Ovary (tissue), 9 donors: ENCODE measurements around the gene MRNIP. TPM values are rescaled to one million over a fixed set of nuclear protein-coding genes. Genes with fewer than 3 reads are reported as not detected.

ENCODE experiments used
- DNase-seq, 5 donors: peaks; one replicate each; pipeline ENCODE4 v3.0.0-alpha.2; 2019 to 2020
- H3K27ac ChIP-seq, 2 donors: fragments of 200-600 bp; one replicate each; pipeline versions ENCODE4 v1.5.1 to v1.8.0; 2019 to 2022
- H3K27me3 ChIP-seq: fragments of 200-600 bp; one replicate; pipeline ENCODE4 v1.8.0; 2022
- H3K36me3 ChIP-seq: fragments of 200-600 bp; sonication (generic); one replicate; pipeline ENCODE4 v1.5.1; 2019
- H3K4me1 ChIP-seq: one replicate; pipeline ENCODE4 v1.8.1; 2013; ENCODE audit warnings: mild to moderate bottlenecking, moderate library complexity; ENCODE audit not compliant: insufficient read depth
- H3K4me3 ChIP-seq: fragments of 200-600 bp; sonication (generic); one replicate; pipeline ENCODE4 v1.5.1; 2017
- H3K9me3 ChIP-seq, 2 donors: fragments of 200-600 bp in 1 of 2; sonication (generic) in 1 of 2; one replicate each; pipeline versions ENCODE4 v1.5.1 to v1.8.1; 2013 to 2019; ENCODE audit warnings: mild to moderate bottlenecking in 1 of 2, moderate library complexity in 1 of 2
- CTCF ChIP-seq, 3 donors: fragments of 450-650 bp in 2 of 3; fragments of 200-600 bp in 1 of 3; IDR thresholded peaks; one replicate each; pipeline versions ENCODE4 v1.5.1 to v1.8.0; 2016 to 2022; ENCODE audit warnings: antibody characterized with exemption in 3 of 3, mild to moderate bottlenecking in 1 of 3
- EP300 ChIP-seq: sonication (generic); formaldehyde crosslinking; IDR thresholded peaks from one replicate; pipeline ENCODE4 v1.6.1; 2017; ENCODE audit warnings: antibody characterized with exemption
- POLR2A ChIP-seq: fragments of 450-650 bp; IDR thresholded peaks from one replicate; pipeline ENCODE4 v1.6.1; 2017; ENCODE audit warnings: antibody characterized with exemption, mild to moderate bottlenecking, moderate library complexity
- WGBS, 3 donors: extraction: QIAGEN DNeasy Blood & Tissue Kit in 1 of 3; methylation state at CpG; one replicate each; pipeline versions ENCODE4 v1.1.5 to v1.1.7; 2013 to 2017; 5-methylcytosine and 5-hydroxymethylcytosine counted together
- intact Hi-C, 4 donors: fragments of 100-400 bp; cut with DNase I; formaldehyde crosslinking; loops; one replicate each; pipeline versions ENCODE4 v1.11.0 to v1.15.1; 2022 to 2023
- polyA plus RNA-seq, 2 donors: library from polyadenylated mRNA; stranded (reverse); fragments of 200-250 nt in 1 of 2; fragments of 350-450 nt in 1 of 2; fragmentation: Illumina TruSeq in 1 of 2; extraction: RNeasy Lipid Tissue Mini Kit (QIAGEN cat#74804) in 1 of 2; gene quantifications; one replicate each; pipeline ENCODE4 v1.2.3, GENCODE V29; 2013 to 2014
- total RNA-seq, 7 donors: library from RNA; depleted of rRNA in 2 of 7; stranded (reverse); fragments of >200 nt in 2 of 7; fragmentation: NEBNext Ultra II Directional in 3 of 7; extraction: Animal tissue kit (Norgen Biotek cat#: 25700) in 3 of 7; gene quantifications; one replicate each; pipeline versions ENCODE4 v1.1.0 to v1.2.4, GENCODE V29; 2016 to 2023
- donor health status: DM: no; HTN: no; CAD: no; lungs with moderate emphysema.
- donor health status: DM: no; HTN: no; CAD: no.
- donor health status: Bipolar disorder and iron deficiency.
- donor health status: DM: yes; HTN: yes; CAD: no.
- donor health status: DM: no; HTN: no; CAD: no.
- donor health status: DM: yes; HTN: yes; CAD: no.

MRNIP gene
- total and polyA plus RNA-seq, 9 donors, result 26.9 to 61.1 (median 50.3) TPM

GRCh38 chr5:179852993-179853547 is 5.5 kb downstream of the MRNIP start:
- WGBS, 3 donors, result 76 to 84% (median 82%) methylated on average over 8 of the region's 8 CpGs
- TF ChIP-seq EP300, result no peak
- no peak for TF ChIP-seq POLR2A
- no peak for TF ChIP-seq CTCF (IDR thresholded peaks at IDR 0.05)
- Histone ChIP-seq H3K36me3 (no peaks in the 10 kb centered on the region), H3K27me3 (no peaks in the 10 kb centered on the region), H3K4me1 (peaks cover 2% of the 10 kb centered on the region), H3K27ac (no peak overlapping the region), H3K4me3 (no peak overlapping the region), H3K9me3 (no peaks in the 10 kb centered on the region)
- intact Hi-C loops, result loop anchor here in 1 of 4 donors (10.0 kb wide), 1 partner anchor 58 kb away; the partner anchor contains the start of gene LTC4S
- no peak for DNase-seq

DNA sequence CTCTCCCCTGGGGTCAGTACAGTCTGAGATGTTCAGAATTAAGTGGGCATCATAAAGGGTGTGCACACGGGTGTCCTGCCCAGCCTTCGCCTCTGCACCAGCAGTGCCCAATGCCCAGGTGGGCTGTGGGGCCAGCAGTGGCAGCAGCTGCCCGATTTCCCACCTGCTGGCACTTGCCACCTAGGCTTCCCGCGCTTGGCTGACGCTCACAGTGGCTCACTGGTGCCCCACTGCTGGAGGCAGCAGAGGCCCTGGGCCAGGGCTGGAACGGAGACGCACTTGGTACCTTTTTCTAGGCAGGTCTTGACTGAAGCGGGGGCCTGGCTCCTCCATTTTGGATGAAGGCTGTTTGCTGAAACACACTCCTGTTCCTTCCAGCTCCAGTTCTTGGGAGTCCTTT is 17.0 kb downstream of the MRNIP start:
- intact Hi-C loops, result no loop called here
- no peak for DNase-seq
- no peaks in the 10 kb centered on the region for H3K9me3 ChIP-seq
- WGBS, 3 donors, result 88 to 90% (median 90%) methylated on average over 9 of the region's 9 CpGs
- no peaks in the 10 kb centered on the region for H3K27me3 ChIP-seq
- H3K27ac ChIP-seq, result no peak overlapping the region
- H3K4me1 ChIP-seq, result no peaks in the 10 kb centered on the region
- H3K36me3 ChIP-seq, result no peaks in the 10 kb centered on the region
- TF ChIP-seq EP300 (no peak), POLR2A (no peak), CTCF (IDR thresholded peaks at IDR 0.05) (no peak)
- H3K4me3 ChIP-seq, result no peak overlapping the region

GRCh38 chr5:179840766-179841165 is 17.9 kb downstream of the MRNIP start:
- no peaks in the 10 kb centered on the region for H3K9me3 ChIP-seq
- WGBS, 3 donors, result 85 to 91% (median 88%) methylated on average over 17 of the region's 17 CpGs

DNA sequence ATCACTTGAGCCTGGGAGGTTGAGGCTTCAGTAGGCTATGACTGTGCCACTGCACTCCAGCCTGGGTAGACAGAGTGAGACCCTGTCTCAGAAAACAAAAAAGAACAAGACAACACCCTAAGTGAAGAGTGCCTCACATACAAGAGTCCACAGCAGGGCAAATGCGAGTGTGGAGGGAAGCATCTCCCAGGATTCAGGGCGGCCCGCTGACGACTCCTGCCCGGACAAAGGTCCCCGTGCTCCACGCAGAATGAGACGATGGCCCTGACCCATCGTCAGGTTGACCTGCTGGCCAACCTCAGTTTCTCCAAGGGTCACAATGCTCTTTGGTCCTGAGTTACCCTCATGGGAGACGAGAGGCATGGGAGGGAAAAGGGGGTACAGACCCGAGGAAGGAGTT is 18.3 kb downstream of the MRNIP start:
- H3K27ac ChIP-seq, result no peak overlapping the region
- H3K9me3 ChIP-seq, result no peaks in the 10 kb centered on the region
- WGBS, 3 donors, result 88 to 94% (median 91%) methylated on average over 11 of the region's 11 CpGs
- no peak for DNase-seq
- no peaks in the 10 kb centered on the region for H3K4me1 ChIP-seq
- no peaks in the 10 kb centered on the region for H3K27me3 ChIP-seq
- TF ChIP-seq CTCF (IDR thresholded peaks at IDR 0.05) (no peak), POLR2A (no peak), EP300 (no peak)
- no peaks in the 10 kb centered on the region for H3K36me3 ChIP-seq
- intact Hi-C loops, result no loop called here
- no peak overlapping the region for H3K4me3 ChIP-seq

More at GRCh38 chr5:179840766-179841165, 17.9 kb downstream of the MRNIP start:
- Histone ChIP-seq H3K4me1 (no peaks in the 10 kb centered on the region), H3K4me3 (no peak overlapping the region), H3K27me3 (no peaks in the 10 kb centered on the region), H3K36me3 (no peaks in the 10 kb centered on the region), H3K27ac (no peak overlapping the region)
- no peak for TF ChIP-seq POLR2A
- no peak for TF ChIP-seq EP300
- no peak for TF ChIP-seq CTCF (IDR thresholded peaks at IDR 0.05)
- intact Hi-C loops, result no loop called here
- no peak for DNase-seq
